HCT116 (cell line): Measurements from ENCODE around the gene BECN2. TPM values are rescaled to one million over a fixed set of nuclear protein-coding genes. Genes with fewer than 3 reads are reported as not detected.

Experiments
- ATAC-seq: fragments of 200-7000 bp; cut with Tn5 transposase; 2 replicates; pipeline ENCODE4 v1.9.1; 2020; ENCODE audit warnings: mild to moderate bottlenecking, moderate library complexity
- BruUV-seq: library from RNA; stranded (reverse); fragments of 400-500 nt; replicated peaks from 2 replicates; lab custom pipeline; 2021; lab: Mats Ljungman, UMichigan
- CTCF ChIA-PET: fragments of 300-600 bp; sonication (Branson Sonifier 250); formaldehyde crosslinking; loops from one replicate; lab custom pipeline; 2021; ENCODE audit warnings: antibody characterized with exemption; lab: Charles Lee
- POLR2A ChIA-PET: fragments of 300-600, 350-600 bp; sonication (Branson Sonifier 250); formaldehyde crosslinking; loops from one replicate; lab custom pipeline; 2021; ENCODE audit warnings: antibody characterized with exemption; lab: Charles Lee
- RAD21 ChIA-PET, 2 experiments: fragments of 300-600 bp; sonication (Branson Sonifier 250); formaldehyde crosslinking; loops; one replicate each; lab custom pipeline; 2023; ENCODE audit warnings: low total read pairs in 2 of 2; ENCODE audit not compliant: uncharacterized antibody in 2 of 2, unreplicated experiment in 2 of 2, low non-redundant PET in 1 of 2; lab: Charles Lee
- DNase-seq: peaks from one replicate; pipeline ENCODE4 v3.0.0-alpha.2; 2010; ENCODE audit warnings: low read depth, low spot score
- H2AFZ ChIP-seq: fragments of 200-600 bp; shearing (Covaris generic), sonication (generic); 2 replicates; pipeline ENCODE4 v1.6.1; 2017; ENCODE audit warnings: low read depth, mixed run types, mixed read lengths, antibody characterized with exemption, low read length; ENCODE audit not compliant: poor library complexity, severe bottlenecking
- H3K27ac ChIP-seq: 2 replicates; pipeline ENCODE4 v1.5.1; 2012; ENCODE audit warnings: low read depth, low read length
- H3K27me3 ChIP-seq: fragments of 200-600 bp; sonication (generic); 2 replicates; pipeline ENCODE4 v1.6.1; 2016; ENCODE audit warnings: mixed run types, low read length, mixed read lengths; ENCODE audit not compliant: insufficient read depth
- H3K36me3 ChIP-seq, 2 experiments: fragments of 200-500 bp in 1 of 2; fragments of 200-600 bp in 1 of 2; sonication (Bioruptor generic) in 1 of 2; sonication (generic) in 1 of 2; 2 replicates each; pipeline versions ENCODE4 v1.5.1 to v1.6.1; 2014 to 2016; ENCODE audit warnings: low read length in 2 of 2, inconsistent platforms in 1 of 2, mixed read lengths in 1 of 2, mixed run types in 1 of 2; ENCODE audit not compliant: insufficient read depth in 2 of 2, control insufficient read depth in 1 of 2
- H3K4me1 ChIP-seq, 2 experiments: fragments of 200-600 bp in 1 of 2; sonication (generic) in 1 of 2; 2 replicates each; pipeline versions ENCODE4 v1.5.1 to v1.6.1; 2012 to 2017; ENCODE audit warnings: low read length in 2 of 2, inconsistent platforms in 1 of 2, mild to moderate bottlenecking in 1 of 2, mixed read lengths in 1 of 2, mixed run types in 1 of 2, moderate library complexity in 1 of 2; ENCODE audit not compliant: insufficient read depth in 2 of 2, control insufficient read depth in 1 of 2
- H3K4me2 ChIP-seq: fragments of 200-600 bp; sonication (generic); 2 replicates; pipeline ENCODE4 v1.6.1; 2017; ENCODE audit warnings: mixed run types, low read length, mixed read lengths
- H3K4me3 ChIP-seq, 2 experiments: fragments of 200-600 bp in 1 of 2; sonication (generic) in 1 of 2; replicated peaks in 1 of 2; 2 replicates each; pipeline ENCODE4 v1.5.1; 2011 to 2016; ENCODE audit warnings: low read length in 2 of 2, control low read depth in 1 of 2, low read depth in 1 of 2, mild to moderate bottlenecking in 1 of 2, mixed read lengths in 1 of 2, mixed run types in 1 of 2
- H3K79me2 ChIP-seq: fragments of 200-600 bp; sonication (generic); 2 replicates; pipeline ENCODE4 v1.6.1; 2017; ENCODE audit warnings: mild to moderate bottlenecking, mixed run types, low read length, moderate library complexity, mixed read lengths; ENCODE audit not compliant: insufficient read depth
- H3K9ac ChIP-seq: fragments of 200-600 bp; sonication (generic); 2 replicates; pipeline ENCODE4 v1.6.1; 2016; ENCODE audit warnings: low read length, mixed read lengths
- H3K9me2 ChIP-seq: fragments of 200-600 bp; sonication (generic), shearing (Covaris generic); 2 replicates; pipeline ENCODE4 v1.6.1; 2017; ENCODE audit warnings: mixed run types, mild to moderate bottlenecking, moderate library complexity; ENCODE audit not compliant: insufficient read depth
- H3K9me3 ChIP-seq, 2 experiments: fragments of 200-500 bp in 1 of 2; fragments of 200-600 bp in 1 of 2; sonication (Bioruptor generic) in 1 of 2; sonication (generic) in 1 of 2; 2 replicates each; pipeline ENCODE4 v1.6.1; 2014 to 2017; ENCODE audit warnings: low read length in 2 of 2, mixed read lengths in 2 of 2, inconsistent platforms in 1 of 2, low read depth in 1 of 2, mild to moderate bottlenecking in 1 of 2, mixed run types in 1 of 2, moderate library complexity in 1 of 2; ENCODE audit not compliant: control insufficient read depth in 1 of 2, insufficient read depth in 1 of 2
- H4K20me1 ChIP-seq: fragments of 200-600 bp; sonication (generic), shearing (Covaris generic); 2 replicates; pipeline ENCODE4 v1.6.1; 2017; ENCODE audit warnings: mixed run types, mild to moderate bottlenecking, moderate library complexity; ENCODE audit not compliant: insufficient read depth
- CBX3 ChIP-seq: IDR thresholded peaks from 2 replicates; pipeline ENCODE4 v1.6.1; 2012; ENCODE audit warnings: low read depth
- EZH2 ChIP-seq: fragments of 200-600 bp; sonication (generic); IDR thresholded peaks from 2 replicates; pipeline ENCODE4 v1.6.1; 2017; ENCODE audit warnings: antibody characterized with exemption, mixed run types
- EZH2phosphoT487 ChIP-seq: fragments of 200-600 bp; IDR thresholded peaks from 2 replicates; pipeline ENCODE4 v1.6.1; 2018; ENCODE audit warnings: antibody characterized with exemption, borderline replicate concordance
- JUND ChIP-seq: IDR thresholded peaks from 2 replicates; pipeline ENCODE4 v1.6.1; 2012
- POLR2A ChIP-seq: IDR thresholded peaks from 2 replicates; pipeline ENCODE4 v1.7.0; 2011; ENCODE audit warnings: borderline replicate concordance; ENCODE audit not compliant: insufficient read depth, insufficient read length; ENCODE audit errors: extremely low read depth
- POLR2AphosphoS5 ChIP-seq: IDR thresholded peaks from 2 replicates; pipeline ENCODE4 v1.6.1; 2011; ENCODE audit warnings: mild to moderate bottlenecking, low read depth, low read length, moderate library complexity
- RAD21 ChIP-seq: IDR thresholded peaks from 2 replicates; pipeline ENCODE4 v1.6.1; 2012; ENCODE audit warnings: low read depth, mild to moderate bottlenecking
- SRF ChIP-seq: IDR thresholded peaks from 2 replicates; pipeline ENCODE4 v1.6.1; 2012; ENCODE audit warnings: low read depth
- ZNF274 ChIP-seq: fragments of 200-500 bp; sonication (Bioruptor generic); IDR thresholded peaks from 2 replicates; pipeline ENCODE4 v1.6.1; 2014; ENCODE audit warnings: mild to moderate bottlenecking, low read depth, low read length, inconsistent platforms
- intact Hi-C: fragments of 100-400 bp; cut with micrococcal nuclease; formaldehyde crosslinking; loops from 2 replicates; pipeline ENCODE4 v1.10.0; 2022
- total RNA-seq: library from RNA; stranded (reverse); gene quantifications from one replicate; pipeline ENCODE4 v1.2.1, GENCODE V29; 2021; ENCODE audit not compliant: unreplicated experiment
- TF ChIP-seq, protein P1 (sequence below): IDR thresholded peaks from 2 replicates; pipeline ENCODE4 v1.6.1; 2012; ENCODE audit warnings: low read depth
- TF ChIP-seq, protein P2 (sequence below): IDR thresholded peaks from 2 replicates; pipeline ENCODE4 v1.6.1; 2012
- TF ChIP-seq, protein P3 (sequence below): IDR thresholded peaks from 2 replicates; pipeline ENCODE4 v1.6.1; 2011; ENCODE audit warnings: mild to moderate bottlenecking, low read length, moderate library complexity; ENCODE audit not compliant: insufficient replicate concordance; ENCODE audit errors: extremely low read depth
- TF ChIP-seq, protein P4 (sequence below), 3 experiments: fragments of 200-600 bp in 1 of 3; sonication (generic) in 1 of 3; IDR thresholded peaks in 2 of 3; conservative IDR thresholded peaks in 1 of 3; 2 replicates each; pipeline ENCODE4 v1.5.1; 2012 to 2017; ENCODE audit warnings: low read depth in 2 of 3, low read length in 2 of 3, antibody characterized with exemption in 1 of 3, borderline replicate concordance in 1 of 3, control low read depth in 1 of 3, mild to moderate bottlenecking in 1 of 3, mixed read lengths in 1 of 3, mixed run types in 1 of 3, moderate library complexity in 1 of 3; ENCODE audit not compliant: insufficient read depth in 1 of 3

Gene BECN2
- total RNA-seq, 1 experiment from 2014 or later, result not detected

DNA sequence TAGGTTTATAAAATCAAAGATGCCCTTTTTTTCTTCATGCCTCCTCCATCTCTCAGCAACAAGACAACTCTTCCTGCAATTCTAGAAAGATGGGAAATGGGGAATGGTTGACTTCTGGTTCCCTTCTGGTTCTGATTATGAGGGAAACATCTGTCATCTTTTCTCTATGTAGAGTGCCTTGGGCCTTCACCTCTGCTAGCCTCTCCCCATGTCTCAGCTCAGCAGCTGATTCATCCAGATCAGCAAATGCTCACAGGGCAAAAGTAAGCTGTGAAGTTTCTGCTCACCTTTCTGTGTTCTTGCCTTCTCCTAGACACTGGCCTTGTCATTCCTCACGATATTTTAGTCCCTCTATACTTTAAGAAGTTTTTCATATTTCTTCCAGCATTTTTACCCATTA is 17.8 kb upstream of the BECN2 start (continued):
- TF ChIP-seq, protein P1, sequence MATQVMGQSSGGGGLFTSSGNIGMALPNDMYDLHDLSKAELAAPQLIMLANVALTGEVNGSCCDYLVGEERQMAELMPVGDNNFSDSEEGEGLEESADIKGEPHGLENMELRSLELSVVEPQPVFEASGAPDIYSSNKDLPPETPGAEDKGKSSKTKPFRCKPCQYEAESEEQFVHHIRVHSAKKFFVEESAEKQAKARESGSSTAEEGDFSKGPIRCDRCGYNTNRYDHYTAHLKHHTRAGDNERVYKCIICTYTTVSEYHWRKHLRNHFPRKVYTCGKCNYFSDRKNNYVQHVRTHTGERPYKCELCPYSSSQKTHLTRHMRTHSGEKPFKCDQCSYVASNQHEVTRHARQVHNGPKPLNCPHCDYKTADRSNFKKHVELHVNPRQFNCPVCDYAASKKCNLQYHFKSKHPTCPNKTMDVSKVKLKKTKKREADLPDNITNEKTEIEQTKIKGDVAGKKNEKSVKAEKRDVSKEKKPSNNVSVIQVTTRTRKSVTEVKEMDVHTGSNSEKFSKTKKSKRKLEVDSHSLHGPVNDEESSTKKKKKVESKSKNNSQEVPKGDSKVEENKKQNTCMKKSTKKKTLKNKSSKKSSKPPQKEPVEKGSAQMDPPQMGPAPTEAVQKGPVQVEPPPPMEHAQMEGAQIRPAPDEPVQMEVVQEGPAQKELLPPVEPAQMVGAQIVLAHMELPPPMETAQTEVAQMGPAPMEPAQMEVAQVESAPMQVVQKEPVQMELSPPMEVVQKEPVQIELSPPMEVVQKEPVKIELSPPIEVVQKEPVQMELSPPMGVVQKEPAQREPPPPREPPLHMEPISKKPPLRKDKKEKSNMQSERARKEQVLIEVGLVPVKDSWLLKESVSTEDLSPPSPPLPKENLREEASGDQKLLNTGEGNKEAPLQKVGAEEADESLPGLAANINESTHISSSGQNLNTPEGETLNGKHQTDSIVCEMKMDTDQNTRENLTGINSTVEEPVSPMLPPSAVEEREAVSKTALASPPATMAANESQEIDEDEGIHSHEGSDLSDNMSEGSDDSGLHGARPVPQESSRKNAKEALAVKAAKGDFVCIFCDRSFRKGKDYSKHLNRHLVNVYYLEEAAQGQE, result no peak
- TF ChIP-seq EZH2 (no peak), SRF (no peak), POLR2A (no peak), EZH2phosphoT487 (no peak), JUND (no peak)

DNA sequence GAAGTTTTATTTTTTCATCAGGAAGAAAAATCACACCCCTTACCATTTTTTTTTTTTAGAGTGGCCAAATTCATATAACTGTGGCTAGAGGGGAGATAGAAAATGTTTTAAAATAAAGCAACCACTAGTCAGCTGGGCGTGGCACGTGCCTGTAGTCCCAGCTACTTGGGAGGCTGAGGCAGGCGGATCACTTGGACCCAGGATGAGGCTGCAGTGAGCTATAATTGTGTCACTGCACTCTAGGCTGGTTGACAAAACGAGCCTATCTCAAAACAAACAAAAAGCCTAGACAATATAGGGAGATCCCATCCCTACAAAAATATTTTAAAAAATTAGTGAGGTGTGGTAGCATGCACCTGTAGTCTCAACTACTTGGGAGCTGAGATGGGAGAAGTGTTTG is 14.8 kb upstream of the BECN2 start:
- H3K27ac ChIP-seq, result no peak overlapping the region
- H3K79me2 ChIP-seq, result no peaks in the 10 kb centered on the region
- no peak overlapping the region for H3K9ac ChIP-seq
- no peaks in the 10 kb centered on the region for H3K36me3 ChIP-seq
- RAD21 ChIA-PET, result no interaction called here
- POLR2A ChIA-PET, result no interaction called here
- no peak for ATAC-seq
- H3K4me1 ChIP-seq, result peaks cover 0 to 12% of the 10 kb centered on the region in 2 experiments; a peak in 1 of 4 replicates
- H3K9me3 ChIP-seq, result no peaks in the 10 kb centered on the region
- no peak overlapping the region for H3K4me3 ChIP-seq
- intact Hi-C loops, result no loop called here
- BruUV-seq, result no TSS peak
- DNase-seq, result no peak
- no peak overlapping the region for H2AFZ ChIP-seq
- no peak overlapping the region for H3K4me2 ChIP-seq
- CTCF ChIA-PET, result no interaction called here
- TF ChIP-seq RAD21, result no peak
- TF ChIP-seq ZNF274, result no peak
- TF ChIP-seq, protein P2, sequence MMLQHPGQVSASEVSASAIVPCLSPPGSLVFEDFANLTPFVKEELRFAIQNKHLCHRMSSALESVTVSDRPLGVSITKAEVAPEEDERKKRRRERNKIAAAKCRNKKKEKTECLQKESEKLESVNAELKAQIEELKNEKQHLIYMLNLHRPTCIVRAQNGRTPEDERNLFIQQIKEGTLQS, result no peak
- TF ChIP-seq EZH2, result no peak
- TF ChIP-seq POLR2AphosphoS5, result no peak
- no peak for TF ChIP-seq EZH2phosphoT487
- TF ChIP-seq, protein P3, sequence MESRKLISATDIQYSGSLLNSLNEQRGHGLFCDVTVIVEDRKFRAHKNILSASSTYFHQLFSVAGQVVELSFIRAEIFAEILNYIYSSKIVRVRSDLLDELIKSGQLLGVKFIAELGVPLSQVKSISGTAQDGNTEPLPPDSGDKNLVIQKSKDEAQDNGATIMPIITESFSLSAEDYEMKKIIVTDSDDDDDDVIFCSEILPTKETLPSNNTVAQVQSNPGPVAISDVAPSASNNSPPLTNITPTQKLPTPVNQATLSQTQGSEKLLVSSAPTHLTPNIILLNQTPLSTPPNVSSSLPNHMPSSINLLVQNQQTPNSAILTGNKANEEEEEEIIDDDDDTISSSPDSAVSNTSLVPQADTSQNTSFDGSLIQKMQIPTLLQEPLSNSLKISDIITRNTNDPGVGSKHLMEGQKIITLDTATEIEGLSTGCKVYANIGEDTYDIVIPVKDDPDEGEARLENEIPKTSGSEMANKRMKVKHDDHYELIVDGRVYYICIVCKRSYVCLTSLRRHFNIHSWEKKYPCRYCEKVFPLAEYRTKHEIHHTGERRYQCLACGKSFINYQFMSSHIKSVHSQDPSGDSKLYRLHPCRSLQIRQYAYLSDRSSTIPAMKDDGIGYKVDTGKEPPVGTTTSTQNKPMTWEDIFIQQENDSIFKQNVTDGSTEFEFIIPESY, result no peak
- no peak for TF ChIP-seq CBX3
- TF ChIP-seq, protein P4, sequence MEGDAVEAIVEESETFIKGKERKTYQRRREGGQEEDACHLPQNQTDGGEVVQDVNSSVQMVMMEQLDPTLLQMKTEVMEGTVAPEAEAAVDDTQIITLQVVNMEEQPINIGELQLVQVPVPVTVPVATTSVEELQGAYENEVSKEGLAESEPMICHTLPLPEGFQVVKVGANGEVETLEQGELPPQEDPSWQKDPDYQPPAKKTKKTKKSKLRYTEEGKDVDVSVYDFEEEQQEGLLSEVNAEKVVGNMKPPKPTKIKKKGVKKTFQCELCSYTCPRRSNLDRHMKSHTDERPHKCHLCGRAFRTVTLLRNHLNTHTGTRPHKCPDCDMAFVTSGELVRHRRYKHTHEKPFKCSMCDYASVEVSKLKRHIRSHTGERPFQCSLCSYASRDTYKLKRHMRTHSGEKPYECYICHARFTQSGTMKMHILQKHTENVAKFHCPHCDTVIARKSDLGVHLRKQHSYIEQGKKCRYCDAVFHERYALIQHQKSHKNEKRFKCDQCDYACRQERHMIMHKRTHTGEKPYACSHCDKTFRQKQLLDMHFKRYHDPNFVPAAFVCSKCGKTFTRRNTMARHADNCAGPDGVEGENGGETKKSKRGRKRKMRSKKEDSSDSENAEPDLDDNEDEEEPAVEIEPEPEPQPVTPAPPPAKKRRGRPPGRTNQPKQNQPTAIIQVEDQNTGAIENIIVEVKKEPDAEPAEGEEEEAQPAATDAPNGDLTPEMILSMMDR (IDR thresholded peaks at IDR 0.05 in 2 of 3, conservative IDR thresholded peaks at IDR 0.05 in 1 of 3; ENCODE audit: borderline replicate concordance in 1 of 3, insufficient read depth in 1 of 3, low read depth in 2 of 3, low read length in 2 of 3), result no peak
- no peaks in the 10 kb centered on the region for H4K20me1 ChIP-seq
- no peaks in the 10 kb centered on the region for H3K27me3 ChIP-seq
- H3K9me2 ChIP-seq, result no peaks in the 10 kb centered on the region
